Colonic mucosa (tissue), 4 donors: ENCODE results near the gene ZDHHC14. TPM values are rescaled to one million over a fixed set of nuclear protein-coding genes. Genes with fewer than 3 reads are reported as not detected.

Source experiments
- DNase-seq: peaks from one replicate; pipeline ENCODE4 v3.0.0-alpha.2; 2020
- H3K27ac ChIP-seq: fragments of 200-600 bp; one replicate; pipeline ENCODE4 v1.8.0; 2021
- H3K27me3 ChIP-seq: fragments of 200-600 bp; one replicate; pipeline ENCODE4 v1.8.0; 2021
- H3K36me3 ChIP-seq: fragments of 200-600 bp; one replicate; pipeline ENCODE4 v1.8.0; 2021
- H3K4me1 ChIP-seq: fragments of 200-600 bp; one replicate; pipeline ENCODE4 v1.8.0; 2021; ENCODE audit warnings: mild to moderate bottlenecking
- H3K4me3 ChIP-seq: fragments of 200-600 bp; one replicate; pipeline ENCODE4 v1.8.0; 2021
- H3K9ac ChIP-seq, 2 donors: one replicate each; pipeline ENCODE4 v1.7.0; 2013; ENCODE audit warnings: control low read depth in 2 of 2, low read depth in 2 of 2, low read length in 2 of 2
- H3K9me3 ChIP-seq: fragments of 200-600 bp; one replicate; pipeline ENCODE4 v1.8.0; 2021
- intact Hi-C: fragments of 100-400 bp; cut with DNase I; formaldehyde crosslinking; loops from one replicate; pipeline ENCODE4 v1.14.1; 2022
- total RNA-seq, 2 donors: library from RNA; stranded (reverse); fragmentation: NEBNext Ultra II Directional in 1 of 2; extraction: Animal tissue kit (Norgen Biotek cat#: 25700) in 1 of 2; gene quantifications; one replicate each; pipeline ENCODE4 v1.2.1, GENCODE V29; 2021
- TF ChIP-seq, protein P1 (sequence below): fragments of 200-600 bp; IDR thresholded peaks from one replicate; pipeline ENCODE4 v1.8.0; 2022; ENCODE audit warnings: antibody characterized with exemption, mild to moderate bottlenecking
- donor health status: healthy.
- donor health status: DM: no; HTN: no; CAD: no.
- donor health status: DM: no; HTN: no; CAD: no.

Gene ZDHHC14
- total RNA-seq, 2 donors from 2014 or later, result 8.4 to 11.4 TPM

- Histone ChIP-seq H3K27ac (no peak overlapping the region), H3K36me3 (no peaks in the 10 kb centered on the region), H3K27me3 (no peaks in the 10 kb centered on the region), H3K4me3 (no peak overlapping the region), H3K9me3 (no peaks in the 10 kb centered on the region), H3K4me1 (peaks cover 6% of the 10 kb centered on the region), H3K9ac (no peak overlapping the region)
- TF ChIP-seq, protein P1, sequence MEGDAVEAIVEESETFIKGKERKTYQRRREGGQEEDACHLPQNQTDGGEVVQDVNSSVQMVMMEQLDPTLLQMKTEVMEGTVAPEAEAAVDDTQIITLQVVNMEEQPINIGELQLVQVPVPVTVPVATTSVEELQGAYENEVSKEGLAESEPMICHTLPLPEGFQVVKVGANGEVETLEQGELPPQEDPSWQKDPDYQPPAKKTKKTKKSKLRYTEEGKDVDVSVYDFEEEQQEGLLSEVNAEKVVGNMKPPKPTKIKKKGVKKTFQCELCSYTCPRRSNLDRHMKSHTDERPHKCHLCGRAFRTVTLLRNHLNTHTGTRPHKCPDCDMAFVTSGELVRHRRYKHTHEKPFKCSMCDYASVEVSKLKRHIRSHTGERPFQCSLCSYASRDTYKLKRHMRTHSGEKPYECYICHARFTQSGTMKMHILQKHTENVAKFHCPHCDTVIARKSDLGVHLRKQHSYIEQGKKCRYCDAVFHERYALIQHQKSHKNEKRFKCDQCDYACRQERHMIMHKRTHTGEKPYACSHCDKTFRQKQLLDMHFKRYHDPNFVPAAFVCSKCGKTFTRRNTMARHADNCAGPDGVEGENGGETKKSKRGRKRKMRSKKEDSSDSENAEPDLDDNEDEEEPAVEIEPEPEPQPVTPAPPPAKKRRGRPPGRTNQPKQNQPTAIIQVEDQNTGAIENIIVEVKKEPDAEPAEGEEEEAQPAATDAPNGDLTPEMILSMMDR, result no peak
- DNase-seq, result no peak
- intact Hi-C loops, result loop anchor here (5.0 kb wide), 1 partner anchor 349 kb away; no protein-coding TSS in a partner anchor
Measured at GRCh38 chr6:157666729-157667128, 285.7 kb downstream of the ZDHHC14 start.

DNA sequence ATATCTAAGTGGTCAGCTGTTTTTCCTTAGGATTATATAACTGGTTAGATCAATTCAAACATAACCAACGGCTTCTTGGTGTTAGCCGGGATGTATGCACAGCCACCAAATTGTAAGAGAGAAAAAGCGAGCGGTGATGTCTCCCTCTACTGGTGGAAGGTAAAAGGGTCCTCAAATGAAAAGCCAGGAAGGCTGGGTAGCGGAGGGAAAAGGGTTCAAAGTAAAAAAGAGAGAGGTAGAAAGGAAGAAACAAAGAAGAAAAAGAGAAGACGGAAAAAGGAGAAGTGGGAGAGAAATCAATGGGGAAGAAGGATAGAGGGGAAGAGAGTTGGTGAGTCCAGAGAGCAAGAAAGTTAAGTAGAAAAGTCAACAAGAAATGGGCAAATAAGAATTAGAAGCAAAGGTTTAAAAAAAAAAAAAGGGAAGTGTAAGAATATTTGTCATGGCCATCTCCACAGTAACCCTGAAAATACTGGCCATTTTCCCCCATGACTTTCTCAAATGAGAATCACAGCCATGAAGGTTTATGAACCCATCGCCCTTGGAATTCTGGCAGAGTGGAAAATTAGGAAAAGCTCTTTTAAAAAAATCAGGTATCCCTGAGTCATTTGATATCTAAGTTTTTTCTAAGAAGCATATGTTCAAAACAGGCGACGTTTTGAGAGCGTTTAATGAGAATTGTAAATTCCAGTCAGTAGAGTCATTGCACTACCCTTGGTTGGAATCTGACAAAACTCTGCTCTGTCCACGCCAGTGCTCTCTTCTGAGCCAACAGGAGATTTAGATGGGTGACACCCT, 286.4 kb downstream of the ZDHHC14 start:
- TF ChIP-seq, protein P1, result peak; percentile 74
- intact Hi-C loops, result loop anchor here (5.0 kb wide), 1 partner anchor 350 kb away; no protein-coding TSS in a partner anchor
- H3K4me1 ChIP-seq, result peaks cover 6% of the 10 kb centered on the region
- DNase-seq, result peak; percentile 70
- no peaks in the 10 kb centered on the region for H3K27me3 ChIP-seq
- no peaks in the 10 kb centered on the region for H3K36me3 ChIP-seq
- no peak overlapping the region for H3K4me3 ChIP-seq
- no peak overlapping the region for H3K27ac ChIP-seq
- no peaks in the 10 kb centered on the region for H3K9me3 ChIP-seq
- H3K9ac ChIP-seq, result no peak overlapping the region

- H3K36me3 ChIP-seq, result no peaks in the 10 kb centered on the region
- DNase-seq, result no peak
- peak overlapping the region in 1 of 2 donors; percentile 18 for H3K9ac ChIP-seq
- H3K4me1 ChIP-seq, result peaks cover 6% of the 10 kb centered on the region
- H3K27ac ChIP-seq, result no peak overlapping the region
- intact Hi-C loops, result loop anchor here (5.0 kb wide), 1 partner anchor 351 kb away; no protein-coding TSS in a partner anchor
- H3K4me3 ChIP-seq, result no peak overlapping the region
- TF ChIP-seq, protein P1, result no peak
- H3K9me3 ChIP-seq, result no peaks in the 10 kb centered on the region
- H3K27me3 ChIP-seq, result no peaks in the 10 kb centered on the region
Measured at GRCh38 chr6:157668009-157668401, 287.0 kb downstream of the ZDHHC14 start.

DNA sequence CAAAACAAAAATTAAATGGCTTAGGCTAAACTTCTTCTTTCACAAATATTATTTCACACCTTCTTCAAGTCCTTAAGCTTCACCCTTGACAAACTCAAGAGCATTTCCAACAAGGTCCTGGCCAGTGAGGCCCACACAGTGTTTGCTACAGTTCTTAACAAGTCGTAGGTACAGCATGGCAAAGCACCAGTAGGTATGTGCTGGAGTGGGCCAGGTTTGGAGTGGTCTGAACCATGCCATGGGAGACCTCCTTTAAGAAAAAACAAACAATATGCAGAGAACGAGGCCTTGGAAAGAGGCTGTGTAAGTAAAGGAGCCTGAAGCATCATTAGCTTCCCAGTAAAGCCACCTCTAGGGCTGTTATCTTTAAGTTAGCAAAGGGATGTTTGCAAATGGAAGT, 287.7 kb downstream of the ZDHHC14 start:
- no peak for DNase-seq
- Histone ChIP-seq H3K36me3 (no peaks in the 10 kb centered on the region), H3K9me3 (no peaks in the 10 kb centered on the region), H3K27me3 (no peaks in the 10 kb centered on the region), H3K27ac (no peak overlapping the region), H3K4me3 (no peak overlapping the region), H3K4me1 (peaks cover 6% of the 10 kb centered on the region), H3K9ac (no peak overlapping the region)
- intact Hi-C loops, result loop anchor here (5.0 kb wide), 1 partner anchor 351 kb away; no protein-coding TSS in a partner anchor
- TF ChIP-seq, protein P1, result no peak

DNA sequence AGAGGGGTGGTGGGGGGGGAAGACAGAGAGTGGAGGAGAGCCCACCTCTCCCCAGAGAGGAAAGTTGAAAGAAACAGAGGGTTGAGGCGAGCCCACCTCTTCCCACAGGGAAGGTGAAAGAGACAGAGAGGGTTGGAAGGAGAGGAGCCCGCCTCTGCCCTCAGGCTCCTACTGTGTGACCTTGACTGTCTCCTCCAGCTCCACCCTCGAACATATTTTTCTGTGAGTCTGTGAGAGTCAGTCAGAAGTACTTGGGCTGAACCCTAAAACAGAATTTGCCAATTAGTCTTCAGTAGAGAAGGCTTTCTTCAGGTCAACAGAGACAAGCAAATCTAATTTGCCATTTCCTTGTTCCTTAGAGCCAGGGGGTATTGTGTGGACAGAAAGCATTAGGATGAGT, 288.3 kb downstream of the ZDHHC14 start:
- Histone ChIP-seq H3K4me1 (peaks cover 6% of the 10 kb centered on the region), H3K36me3 (no peaks in the 10 kb centered on the region), H3K4me3 (no peak overlapping the region), H3K27me3 (no peaks in the 10 kb centered on the region), H3K27ac (peak overlapping the region; percentile 10), H3K9ac (peak overlapping the region; percentile 14 to 29), H3K9me3 (no peaks in the 10 kb centered on the region)
- no peak for DNase-seq
- intact Hi-C loops, result loop anchor here (5.0 kb wide), 1 partner anchor 352 kb away; no protein-coding TSS in a partner anchor
- TF ChIP-seq, protein P1, result no peak
